ENCODE measurements around the gene CAPRIN1.
"Not testable (repeated sequence)": the region's sequence is repeated elsewhere in the genome, so short reads cannot be mapped to it uniquely, and the experiment has no call there.

The CAPRIN1 gene

GRCh38 chr11:34052036-34052607 lies 591 bp downstream of the CAPRIN1 start:
- DNase-seq, result peak; percentile 92

GRCh38 chr11:34052608-34053160 lies 1.2 kb downstream of the CAPRIN1 start:
- peak; percentile 24 for DNase-seq

- peak; percentile 81 for DNase-seq
Measured at GRCh38 chr11:34053161-34053686, 1.7 kb downstream of the CAPRIN1 start.

- not testable (repeated sequence) for DNase-seq
Measured at GRCh38 chr11:34054351-34054750, 2.8 kb downstream of the CAPRIN1 start.

- DNase-seq, result no peak
Measured at GRCh38 chr11:34055218-34056000, 3.9 kb downstream of the CAPRIN1 start.

GRCh38 chr11:34056672-34057071 lies 5.1 kb downstream of the CAPRIN1 start:
- DNase-seq, result no peak

- no peak for DNase-seq
Measured at GRCh38 chr11:34063061-34063795, 11.7 kb downstream of the CAPRIN1 start.

- DNase-seq, result no peak
Measured at GRCh38 chr11:34064291-34064690, 12.8 kb downstream of the CAPRIN1 start.

- DNase-seq, result peak; percentile 7
Measured at GRCh38 chr11:34065505-34066203, 14.1 kb downstream of the CAPRIN1 start.

- peak; percentile 15 for DNase-seq
Measured at GRCh38 chr11:34066766-34067165, 15.2 kb downstream of the CAPRIN1 start.

GRCh38 chr11:34067383-34068065 lies 16.0 kb downstream of the CAPRIN1 start:
- no peak for DNase-seq

- DNase-seq, result peak; percentile 38
Measured at GRCh38 chr11:34068111-34068510, 16.6 kb downstream of the CAPRIN1 start.

- DNase-seq, result not testable (repeated sequence)
Measured at GRCh38 chr11:34071306-34071705, 19.8 kb downstream of the CAPRIN1 start.

GRCh38 chr11:34072041-34072440 lies 20.5 kb downstream of the CAPRIN1 start:
- DNase-seq, result no peak

- DNase-seq, result no peak
Measured at GRCh38 chr11:34072832-34073231, 21.3 kb downstream of the CAPRIN1 start.

GRCh38 chr11:34074391-34074790 lies 22.9 kb downstream of the CAPRIN1 start:
- DNase-seq, result no peak

- DNase-seq, result peak; percentile 79
Measured at GRCh38 chr11:34075178-34075820, 23.8 kb downstream of the CAPRIN1 start.

GRCh38 chr11:34080609-34081008 lies 29.1 kb downstream of the CAPRIN1 start:
- no peak for DNase-seq

GRCh38 chr11:34084637-34085036 lies 33.1 kb downstream of the CAPRIN1 start:
- no peak for DNase-seq

GRCh38 chr11:34086554-34087283 lies 35.2 kb downstream of the CAPRIN1 start:
- no peak for DNase-seq

GRCh38 chr11:34091825-34092224 lies 40.3 kb downstream of the CAPRIN1 start:
- DNase-seq, result no peak

Measured in fibroblast of skin of right biceps (primary cell).